Stimulated activated CD4-positive, alpha-beta T cell treated with anti-CD3 and anti-CD28 coated beads, Interleukin-12 subunit alpha, Interleukin-12 subunit beta, amount 100 ng/mL, for 24 hours (primary cell): ENCODE measurements around the gene IL31.
A peak's percentile ranks its signal among the peaks of the same experiment; 100 is the strongest.
"Not testable (repeated sequence)": the region's sequence is repeated elsewhere in the genome, so short reads cannot be mapped to it uniquely, and the experiment has no call there.

ENCODE experiments used
- DNase-seq, 2 experiments: peaks; one replicate each; pipeline ENCODE4 v3.0.0-alpha.2; 2020; ENCODE audit warnings: low read depth in 2 of 2

Gene IL31

DNA sequence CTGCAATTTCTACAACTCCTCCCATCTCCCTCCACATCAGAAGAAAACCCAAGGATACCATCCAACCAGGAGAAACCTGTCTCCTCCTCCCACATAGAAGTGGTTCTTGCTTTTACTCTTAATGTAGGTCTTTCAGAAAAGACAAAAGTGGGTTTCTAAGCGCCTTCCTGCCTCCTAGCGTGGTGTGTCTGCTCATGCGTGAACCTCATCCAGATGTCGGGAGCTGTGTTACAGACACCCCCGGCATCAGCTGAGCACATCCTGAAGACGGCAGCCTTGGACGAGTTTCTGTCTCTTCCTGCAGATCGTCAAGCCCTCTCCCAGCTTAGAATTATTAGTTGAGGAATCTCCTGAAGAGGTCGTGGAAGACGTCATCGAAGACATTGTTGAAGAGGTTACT, 18.4 kb upstream of the IL31 start:
- no peak for DNase-seq

DNA sequence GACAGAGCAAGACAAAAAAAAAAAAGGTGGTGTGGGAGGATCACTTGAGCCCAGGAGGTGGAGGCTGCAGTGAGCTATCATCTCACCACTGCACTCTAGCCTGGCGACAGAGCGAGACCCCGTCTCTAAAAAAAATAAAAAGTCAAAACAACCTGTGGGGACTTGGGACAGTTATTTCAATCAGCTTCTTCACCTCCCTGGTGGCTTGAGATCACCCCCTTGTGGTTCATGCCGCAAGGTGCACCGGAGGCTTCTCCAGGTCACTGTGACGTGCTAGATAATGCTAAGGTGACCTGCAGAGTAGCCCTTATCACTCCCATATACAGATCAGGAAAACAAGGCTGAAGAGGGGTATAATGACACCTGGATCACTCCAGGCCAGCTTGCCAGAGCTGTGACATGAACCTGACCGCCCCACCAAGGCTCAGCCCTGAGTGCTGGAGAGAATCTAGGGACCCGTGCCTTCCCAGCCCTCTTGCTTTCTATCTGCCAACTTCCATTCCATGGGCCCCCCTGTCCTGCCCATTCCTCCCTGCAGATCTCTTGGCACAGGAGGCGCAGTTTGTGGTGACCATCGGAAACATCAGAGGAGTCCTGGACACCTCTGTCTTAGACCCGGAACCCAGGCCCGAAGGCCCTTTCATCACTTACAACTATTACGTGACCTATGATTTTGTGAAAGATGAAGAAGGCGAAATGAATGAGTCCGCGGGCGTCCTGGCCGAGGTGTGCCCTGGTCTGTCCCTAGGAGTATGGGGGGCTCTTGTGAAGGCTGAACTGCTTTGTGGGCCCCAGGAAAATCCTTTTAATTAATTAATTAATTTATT, 17.0 kb upstream of the IL31 start:
- DNase-seq, result peak; percentile 31 to 69

DNA sequence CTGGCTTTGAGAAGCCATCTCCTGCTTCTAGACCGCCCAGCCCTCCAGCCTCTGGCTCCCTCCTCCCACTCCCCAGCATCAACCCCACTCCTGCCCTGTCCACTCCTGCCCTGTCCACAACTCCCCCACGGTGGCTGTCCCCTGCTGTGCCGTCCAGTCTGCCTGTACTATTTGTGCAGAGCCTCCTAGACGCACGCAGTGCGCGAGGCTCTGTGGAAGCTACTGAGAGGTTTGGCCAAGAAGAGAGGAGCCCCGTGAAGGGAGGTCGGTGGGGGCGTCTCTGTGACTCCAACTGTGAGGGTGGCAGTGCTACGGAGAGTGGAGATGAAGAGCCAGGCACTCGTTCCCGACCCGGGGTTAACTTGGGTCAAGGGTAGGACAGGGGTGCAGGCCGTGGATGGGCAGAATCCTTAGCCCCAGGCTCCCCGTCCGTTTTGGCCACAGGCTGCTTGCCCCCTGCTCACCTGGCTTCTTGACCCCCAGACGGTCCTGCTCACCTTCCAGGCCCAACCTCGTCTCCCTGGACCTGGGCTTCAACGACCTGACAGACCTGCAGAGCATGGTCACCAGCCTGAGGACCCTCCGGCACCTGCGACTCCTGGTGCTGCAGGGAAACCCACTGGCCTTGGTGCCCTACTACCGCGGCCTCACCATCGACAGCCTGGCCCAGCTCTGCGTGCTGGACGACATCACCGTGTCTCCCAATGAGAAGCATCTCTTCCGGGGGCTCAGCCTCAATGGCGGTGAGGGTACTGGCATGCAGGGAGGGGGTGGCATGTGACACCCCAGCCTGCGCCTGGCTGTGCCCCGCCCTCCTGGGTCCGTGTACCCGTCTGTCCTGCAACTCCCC, 15.8 kb upstream of the IL31 start:
- no peak for DNase-seq

DNA sequence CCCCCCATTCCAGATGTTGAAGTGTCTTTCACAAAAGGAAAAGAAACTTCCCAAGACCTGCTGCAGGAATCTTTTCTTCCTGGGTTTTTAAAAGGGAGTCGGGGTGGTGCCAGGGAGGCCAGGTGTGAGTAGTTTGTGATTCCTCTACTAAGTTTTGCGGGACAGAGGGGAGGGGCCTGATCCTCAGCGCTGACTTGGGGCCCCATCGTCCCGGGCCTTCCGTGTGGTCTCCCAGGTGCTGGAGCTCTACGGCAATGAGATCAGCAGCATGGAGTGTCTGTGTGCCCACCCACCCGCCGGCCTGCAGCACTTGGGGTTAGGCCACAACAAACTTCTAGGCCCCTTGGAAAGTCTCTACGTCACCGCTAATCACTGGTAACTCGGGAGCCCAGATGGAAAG, 13.4 kb upstream of the IL31 start:
- DNase-seq, result no peak

DNA sequence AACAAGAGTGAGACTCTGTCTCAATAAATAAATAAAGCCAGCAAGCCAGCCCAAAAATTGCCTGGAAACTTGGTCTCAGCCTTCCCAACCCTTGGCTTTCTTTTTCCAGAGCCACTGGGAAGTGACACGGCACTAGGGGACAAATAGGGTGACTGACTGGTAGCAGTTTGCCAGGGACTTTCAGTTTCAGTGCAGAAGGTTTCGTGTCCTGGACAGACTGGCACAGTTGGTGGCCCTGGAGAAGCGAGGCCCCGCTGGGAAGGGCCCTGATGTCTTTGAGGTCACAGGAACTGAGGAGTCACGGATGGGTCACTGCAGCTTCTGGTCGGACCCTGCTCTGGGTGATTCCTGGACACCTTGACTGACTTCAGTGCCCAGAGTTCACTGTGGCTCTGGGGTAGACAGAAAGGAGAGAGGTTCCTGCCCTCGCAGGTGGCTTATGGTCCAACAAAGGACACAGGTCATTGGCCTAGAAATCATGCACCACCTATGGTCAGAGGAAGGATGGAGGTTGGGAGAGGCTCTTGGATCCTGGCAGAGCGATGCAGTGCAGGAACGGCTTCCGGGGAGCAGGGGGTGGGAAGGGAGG, 11.6 kb upstream of the IL31 start:
- DNase-seq, result no peak

DNA sequence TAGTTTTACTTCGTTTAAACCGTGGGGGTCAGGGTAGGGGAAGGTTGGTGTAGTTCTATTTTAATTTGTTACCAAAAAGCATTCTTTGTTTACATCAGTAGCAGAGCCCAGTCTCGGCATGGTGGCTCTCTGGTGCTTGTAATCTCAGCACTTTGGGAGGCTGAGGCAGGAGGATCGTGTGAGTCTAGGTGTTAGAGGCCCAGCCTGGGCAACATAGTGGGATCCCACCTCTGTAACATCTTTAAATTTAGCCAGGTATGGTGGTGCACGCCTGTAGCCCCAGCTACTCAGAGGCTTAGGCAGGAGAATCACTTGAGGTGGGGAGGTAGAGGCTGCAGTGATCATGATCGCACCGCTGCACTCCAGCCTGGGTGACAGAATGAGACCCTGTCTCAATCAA, 11.1 kb upstream of the IL31 start:
- no peak for DNase-seq

DNA sequence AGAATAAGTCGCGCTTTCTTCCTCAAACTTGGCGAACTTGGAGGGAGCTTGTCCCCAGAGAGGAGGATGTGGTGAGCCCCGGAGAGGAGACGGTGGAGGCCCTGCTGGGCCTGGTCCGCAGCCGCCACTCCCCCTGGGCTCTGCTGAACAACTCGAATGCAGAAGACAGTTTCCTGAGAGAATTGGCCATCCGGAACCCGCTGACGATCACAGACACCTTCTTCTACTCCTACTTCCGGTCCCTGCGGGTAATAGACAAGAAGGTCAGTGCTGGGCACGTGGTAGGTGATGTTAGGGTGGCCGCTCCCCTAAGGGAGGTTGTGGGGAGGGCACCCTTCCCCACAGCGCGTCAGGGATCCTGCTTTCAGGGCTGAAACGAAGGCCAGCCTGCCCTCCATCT, 10.5 kb upstream of the IL31 start:
- DNase-seq, result no peak

DNA sequence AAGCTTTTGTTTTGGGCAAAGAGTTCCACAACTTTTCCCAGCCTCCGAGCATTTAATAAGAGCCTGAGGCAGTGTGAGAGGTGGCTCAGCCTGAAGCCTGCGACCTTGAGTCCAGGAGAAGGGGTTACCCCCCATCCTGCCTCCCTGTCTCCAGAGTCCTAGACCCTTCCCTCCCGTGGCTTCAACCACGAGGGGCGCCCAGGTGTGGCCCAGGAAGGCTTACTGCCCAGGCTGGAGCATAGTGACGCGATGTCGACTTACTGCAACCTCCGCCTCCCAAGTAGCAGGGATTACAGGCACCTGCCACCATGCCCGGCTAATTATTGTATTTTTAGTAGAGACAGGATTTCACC, 9.5 kb upstream of the IL31 start:
- DNase-seq, result no peak

DNA sequence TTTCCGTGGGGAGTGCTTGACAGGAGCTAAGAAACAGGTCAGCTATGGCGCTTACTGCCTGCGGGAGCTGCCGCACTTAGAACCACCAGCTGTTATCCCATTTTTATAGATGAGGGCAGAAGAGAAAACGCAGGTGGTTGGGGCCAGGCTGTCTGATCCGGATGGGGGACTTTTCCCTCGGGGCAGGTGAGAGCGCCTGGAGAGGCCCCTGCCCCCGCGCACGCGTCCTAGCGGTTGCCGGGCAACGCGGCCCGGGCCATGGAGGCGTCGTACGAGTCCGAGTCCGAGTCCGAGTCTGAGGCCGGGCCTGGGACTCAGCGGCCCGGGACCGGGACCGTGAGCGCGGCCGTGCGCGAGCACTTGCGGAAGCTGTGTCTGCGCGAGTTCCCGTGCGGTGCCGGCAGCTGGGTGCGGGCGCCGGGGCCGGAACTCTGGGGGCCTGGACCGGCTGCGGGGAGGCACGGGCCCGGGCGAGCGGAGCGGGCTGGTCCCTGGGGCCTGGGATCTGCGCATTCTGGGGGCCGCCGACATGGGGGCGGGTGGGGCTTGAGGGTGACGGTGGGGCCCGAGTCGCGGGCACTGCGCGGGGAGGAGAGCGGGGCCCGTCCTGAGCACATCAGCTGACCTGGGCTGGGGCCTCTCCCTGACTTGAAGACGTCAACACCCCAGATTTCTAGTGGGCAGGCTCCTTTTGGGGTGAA, 9.0 kb upstream of the IL31 start, which contains the start of gene LRRC43:
TSS of gene LRRC43 (plus strand) at position 237 of the 701 bp plus-strand sequence. CDS start at position 259, 22 bp downstream.
- DNase-seq, result no peak

DNA sequence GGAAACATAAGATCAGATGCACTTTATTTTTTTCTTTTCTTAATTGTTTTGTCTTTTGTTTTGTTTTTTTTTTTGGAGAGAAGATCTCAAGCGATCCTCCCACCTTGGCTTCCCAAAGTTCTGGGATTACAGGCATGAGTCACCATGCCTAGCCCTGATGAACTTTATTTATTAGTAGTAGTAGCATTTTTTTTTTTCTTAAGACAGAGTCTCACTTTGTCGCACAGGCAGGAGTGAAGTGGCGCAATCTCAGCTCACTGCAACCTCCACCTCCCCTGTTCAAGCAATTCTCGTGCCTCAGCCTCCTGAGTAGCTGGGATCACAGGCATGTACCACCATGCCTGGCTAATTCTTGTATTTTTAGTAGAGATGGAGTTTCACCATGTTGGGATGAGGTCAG, 2.5 kb upstream of the IL31 start:
- not testable (repeated sequence) for DNase-seq

DNA sequence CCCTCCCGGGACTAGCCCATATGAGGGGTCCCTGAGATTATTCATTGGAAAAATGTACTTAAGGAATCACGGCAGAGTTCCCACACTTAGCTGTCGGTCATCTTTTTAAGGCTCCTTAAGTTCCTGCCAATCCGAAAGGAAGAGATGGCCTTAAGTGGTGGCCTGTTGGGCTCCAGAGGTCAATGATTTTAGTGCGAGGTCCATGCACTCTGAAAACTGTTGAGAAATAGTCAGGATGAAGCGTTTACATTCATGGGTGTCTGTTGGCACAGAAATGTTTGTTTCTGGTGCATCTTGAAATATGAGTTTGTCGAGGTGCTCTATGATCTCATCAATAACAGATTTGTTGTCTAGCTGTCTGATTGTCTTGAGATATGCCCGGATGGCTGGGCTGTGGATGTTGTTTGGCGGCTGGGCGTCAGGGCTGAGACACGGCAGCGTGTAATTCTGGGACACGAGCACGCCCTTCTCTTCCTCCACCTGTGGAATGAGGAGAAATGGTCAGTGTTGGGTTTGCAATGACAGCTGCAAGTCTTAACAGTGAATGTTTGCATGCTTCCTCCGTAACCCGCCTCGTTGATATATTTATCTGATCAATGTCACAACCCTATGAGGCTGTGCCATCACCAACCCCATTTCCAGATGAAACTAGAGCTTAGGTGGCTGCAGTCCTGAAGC, 1.6 kb downstream of the IL31 start:
- DNase-seq, result no peak

DNA sequence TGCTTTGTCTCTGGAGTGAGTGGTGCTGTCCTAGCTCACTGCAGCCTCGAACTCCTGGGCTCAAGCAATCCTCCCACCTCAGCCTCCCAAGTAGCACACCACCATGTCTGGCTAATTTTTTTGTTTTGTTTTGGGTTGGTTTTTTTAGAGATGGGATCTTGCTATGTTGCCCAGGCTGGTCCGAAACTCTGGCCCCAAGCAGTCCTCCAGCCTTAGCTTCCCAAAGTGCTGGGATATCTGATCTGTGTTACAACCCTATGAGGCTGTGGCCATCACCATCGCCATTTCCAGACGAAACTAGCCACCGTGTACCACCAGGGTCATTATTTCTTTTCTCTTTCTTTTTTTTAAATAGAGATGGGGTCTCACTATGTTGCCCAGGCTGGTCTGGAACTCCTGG, 2.6 kb downstream of the IL31 start:
- no peak for DNase-seq

DNA sequence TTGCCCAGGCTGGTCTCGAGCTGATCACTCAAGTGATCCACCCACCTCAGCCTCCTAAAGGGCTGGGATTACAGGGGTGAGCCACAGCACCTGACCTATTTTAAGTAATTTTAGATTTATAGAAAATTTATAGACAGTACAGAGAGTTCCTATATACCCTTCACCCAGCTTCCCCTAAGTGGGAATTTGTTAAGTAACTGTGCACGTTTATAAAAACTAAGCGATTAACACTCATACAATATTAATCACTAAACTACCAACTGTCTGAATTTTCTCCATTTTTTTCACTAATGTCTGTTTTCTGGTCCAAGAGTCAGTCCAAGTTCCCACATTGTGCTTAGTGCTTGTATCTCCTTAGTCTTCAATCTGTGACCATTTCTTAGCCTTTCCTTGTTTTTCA, 5.5 kb downstream of the IL31 start:
- no peak for DNase-seq

DNA sequence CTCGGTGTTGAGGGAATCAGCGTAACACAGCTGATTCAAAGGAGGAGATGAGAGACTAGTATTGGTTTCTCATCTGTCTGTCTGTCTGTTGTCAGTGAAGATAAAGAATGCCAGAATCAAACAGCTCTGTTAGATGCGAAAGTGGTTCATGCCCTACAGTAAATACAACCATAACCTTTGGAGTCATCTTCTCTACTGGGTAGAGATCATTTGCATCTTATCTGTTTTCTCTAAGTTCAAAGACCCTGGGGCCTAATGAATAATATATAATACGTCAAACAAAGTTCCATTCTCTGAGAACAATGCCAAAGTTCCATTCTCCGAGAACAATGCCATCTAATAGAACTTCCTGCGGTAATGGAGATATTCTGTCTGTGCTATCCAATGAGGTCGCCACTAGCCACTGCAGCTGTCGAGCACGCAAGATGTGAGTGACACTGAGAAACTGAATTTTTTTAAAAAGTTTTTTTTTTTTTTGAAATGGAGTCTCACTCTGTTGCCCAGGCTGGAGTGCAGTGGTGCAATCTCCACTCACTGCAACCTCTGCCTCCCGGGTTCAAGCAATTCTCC, 6.6 kb downstream of the IL31 start:
- DNase-seq, result no peak

DNA sequence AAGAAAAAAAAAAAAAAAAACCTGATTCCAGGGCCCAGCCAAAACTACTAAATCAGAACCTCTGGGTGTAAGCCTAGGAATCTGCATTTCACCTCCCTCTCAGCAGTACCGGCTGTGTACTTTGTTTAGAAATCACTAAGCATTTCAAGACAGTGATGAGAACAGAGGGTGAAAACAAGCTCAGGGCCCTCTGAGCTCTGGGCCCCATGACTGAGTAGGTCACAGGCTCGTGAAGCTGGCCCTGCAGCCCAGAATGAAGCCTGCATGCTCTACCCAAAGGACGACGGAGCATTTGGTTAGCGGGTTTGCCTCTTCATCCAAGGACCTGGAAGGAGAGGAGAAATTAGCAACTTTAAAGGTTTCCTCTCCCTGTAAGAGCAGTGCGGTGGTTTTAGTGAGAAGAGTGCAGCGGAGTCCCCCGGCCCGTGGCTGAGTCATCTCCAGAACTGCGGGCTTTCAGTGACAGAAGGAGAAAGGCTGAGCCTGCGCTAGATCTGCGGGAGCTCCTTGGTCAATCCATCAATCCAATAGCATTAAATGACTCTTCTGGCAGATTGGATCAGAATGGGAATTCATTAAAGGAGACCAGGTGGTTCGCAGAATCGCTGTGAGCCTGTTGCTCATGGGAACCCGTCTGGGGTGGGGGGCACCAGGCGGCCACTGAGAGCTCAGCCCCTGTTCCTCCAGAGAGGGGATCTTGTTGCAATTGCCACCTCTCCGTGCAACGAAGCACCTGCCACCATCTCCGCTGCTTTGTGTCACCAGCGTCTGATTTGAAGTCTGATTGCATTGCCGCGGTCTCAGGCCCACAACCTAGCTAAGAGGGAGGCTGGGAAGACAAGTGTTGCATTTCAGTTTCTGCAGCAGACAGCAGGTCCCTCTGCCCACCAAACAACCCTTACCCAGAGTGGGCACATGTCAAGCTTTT, 7.3 kb downstream of the IL31 start:
- DNase-seq, result peak in 1 of 2 experiments; percentile 28

DNA sequence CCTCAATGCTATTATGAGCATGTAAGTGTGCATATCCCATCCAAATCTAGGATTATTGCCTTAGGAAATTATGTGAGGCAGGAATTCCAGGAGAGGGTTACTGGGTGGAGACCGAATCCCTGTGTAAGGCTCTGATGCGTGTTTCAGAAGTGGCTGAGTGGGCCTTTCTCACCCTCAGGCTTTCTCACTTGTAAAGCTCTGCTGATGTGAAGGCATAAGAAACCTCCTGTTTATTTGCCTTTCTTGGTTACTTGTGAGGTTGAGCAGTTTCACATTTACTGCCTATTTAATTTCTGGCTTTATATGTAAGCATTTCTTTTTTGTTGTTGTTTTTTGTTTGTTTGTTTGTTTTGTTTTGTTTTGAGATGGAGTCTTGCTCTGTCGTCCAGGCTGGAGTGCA, 11.0 kb downstream of the IL31 start:
- no peak for DNase-seq

DNA sequence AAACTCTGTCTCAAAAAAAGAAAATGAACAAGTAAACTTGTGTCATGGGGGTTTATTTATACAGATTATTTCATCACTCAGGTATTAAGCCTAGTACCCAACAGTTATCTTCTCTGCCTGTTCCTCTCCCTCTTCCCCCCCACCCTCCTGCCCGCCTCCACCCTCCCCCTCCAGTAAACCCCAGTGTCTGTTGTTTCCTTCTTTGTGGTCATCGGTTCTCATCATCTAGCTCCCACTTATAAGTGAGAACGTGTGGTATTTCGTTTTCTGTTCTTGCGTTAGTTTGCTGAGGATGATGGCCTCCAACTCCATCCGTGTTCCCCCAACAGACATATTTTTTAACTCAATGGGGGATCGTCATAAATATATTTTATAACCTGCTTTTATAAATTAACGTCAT, 12.3 kb downstream of the IL31 start:
- DNase-seq, result no peak

DNA sequence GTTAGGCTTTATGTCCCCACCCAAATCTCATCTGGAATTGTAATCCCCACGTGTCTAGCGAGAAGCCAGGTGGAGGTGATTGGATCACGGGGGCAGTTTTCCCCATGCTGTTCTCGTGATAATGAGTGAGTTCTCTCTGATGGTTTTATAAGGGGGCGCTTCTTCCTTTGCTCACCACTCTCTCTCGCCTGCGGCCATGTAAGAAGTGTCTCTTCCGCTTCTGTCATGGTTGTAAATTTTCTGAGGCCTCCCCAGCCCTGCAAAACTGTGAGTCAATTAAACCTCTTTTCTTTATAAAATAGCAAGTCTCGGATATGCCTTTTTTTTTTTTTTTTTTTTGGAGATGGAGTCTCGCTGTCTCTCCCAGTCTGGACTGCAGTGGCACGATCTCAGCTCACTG, 13.3 kb downstream of the IL31 start:
- DNase-seq, result no peak

DNA sequence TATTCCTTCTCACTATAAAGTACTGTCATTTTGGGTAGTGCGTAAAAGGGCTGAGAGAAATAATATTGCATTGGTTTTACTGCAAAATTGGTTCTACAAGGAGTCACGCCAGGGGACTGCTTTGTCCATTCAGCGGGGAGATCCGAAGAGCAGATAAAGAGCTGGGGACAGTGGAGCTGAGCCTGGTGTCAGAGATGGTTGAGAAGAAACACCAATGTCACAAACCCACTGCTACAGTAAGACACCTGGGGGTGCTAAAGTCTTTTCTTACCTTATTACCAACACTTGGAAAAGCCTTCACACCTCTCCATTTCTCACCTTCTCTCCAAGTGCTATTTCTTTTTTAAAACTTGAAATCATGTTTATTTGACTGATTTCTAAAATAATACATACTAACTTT, 14.1 kb downstream of the IL31 start:
- no peak for DNase-seq

DNA sequence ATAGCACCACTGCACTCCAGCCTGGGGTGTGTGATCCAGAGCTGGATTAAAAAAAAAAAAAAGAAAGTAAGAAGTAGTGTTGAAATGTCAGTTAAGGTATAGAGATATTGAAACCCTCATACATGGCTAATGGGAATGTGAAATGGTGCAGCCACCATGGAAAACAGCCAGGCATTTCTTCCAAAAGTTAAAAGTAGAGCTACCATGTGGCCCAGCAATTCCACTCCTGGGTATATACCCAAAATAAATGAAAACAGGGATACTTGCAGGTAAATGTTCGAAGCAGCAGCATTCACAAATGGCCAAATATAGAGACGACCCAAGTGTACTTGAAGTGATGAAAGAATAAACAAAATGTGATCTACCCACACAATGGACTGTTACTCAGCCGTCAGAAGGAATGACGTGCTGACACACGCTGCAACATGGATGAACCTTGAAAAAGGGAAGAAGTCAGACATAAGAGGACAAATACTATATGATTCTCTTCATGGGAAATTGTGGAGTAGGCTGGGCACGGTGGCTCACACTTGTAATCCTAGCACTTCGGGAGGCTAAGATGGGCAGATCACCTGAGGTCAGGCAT, 15.2 kb downstream of the IL31 start:
- DNase-seq, result no peak
